Measurements from ENCODE around the gene SST. TPM values are rescaled to one million over a fixed set of nuclear protein-coding genes. Genes with fewer than 3 reads are reported as not detected.

SST gene
- total and polyA plus RNA-seq, 2 of the 13 experiments (the other 11 are each of a cell fraction or from before 2014, with no cell fraction given), result not detected

DNA sequence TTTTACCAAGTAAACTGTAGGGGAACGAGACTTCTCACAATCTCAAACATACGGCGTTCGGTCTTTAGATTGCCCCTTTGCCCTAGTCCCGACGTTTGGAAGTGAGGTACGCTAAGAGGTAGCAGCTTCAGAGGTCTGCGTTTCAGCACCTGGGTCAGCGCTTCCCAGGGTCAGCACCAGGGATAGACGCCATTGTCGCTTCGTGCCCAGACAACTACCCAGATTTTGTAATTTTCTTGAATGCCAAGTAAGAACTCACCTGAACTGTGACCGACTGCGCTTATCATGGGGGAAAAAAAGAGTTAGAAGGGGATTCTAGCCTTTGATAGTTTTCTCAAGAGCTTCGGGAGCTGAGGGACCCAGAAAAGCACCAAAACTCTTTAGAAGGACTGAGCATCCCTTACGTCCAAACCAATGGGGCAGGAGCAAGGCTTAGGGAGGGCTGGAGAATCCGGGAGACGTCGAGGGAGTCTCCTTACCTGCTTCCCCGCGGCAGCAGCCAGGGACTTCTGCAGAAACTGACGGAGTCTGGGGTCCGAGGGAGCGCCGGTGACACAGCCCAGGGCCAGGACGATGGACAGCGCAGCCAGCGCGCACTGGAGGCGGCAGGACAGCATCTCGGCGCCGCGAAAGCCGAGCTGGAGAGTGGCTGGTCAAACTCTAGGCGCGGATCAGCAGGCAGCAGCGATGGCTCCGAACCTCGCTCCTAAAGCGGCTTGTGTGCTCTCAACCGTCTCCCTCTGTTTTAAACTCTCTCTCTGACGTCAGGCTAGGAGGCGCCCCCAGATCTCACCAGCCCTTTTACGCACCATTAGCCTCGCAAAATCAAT is at the start of gene SST (continued):
- TF ChIP-seq, protein P1, sequence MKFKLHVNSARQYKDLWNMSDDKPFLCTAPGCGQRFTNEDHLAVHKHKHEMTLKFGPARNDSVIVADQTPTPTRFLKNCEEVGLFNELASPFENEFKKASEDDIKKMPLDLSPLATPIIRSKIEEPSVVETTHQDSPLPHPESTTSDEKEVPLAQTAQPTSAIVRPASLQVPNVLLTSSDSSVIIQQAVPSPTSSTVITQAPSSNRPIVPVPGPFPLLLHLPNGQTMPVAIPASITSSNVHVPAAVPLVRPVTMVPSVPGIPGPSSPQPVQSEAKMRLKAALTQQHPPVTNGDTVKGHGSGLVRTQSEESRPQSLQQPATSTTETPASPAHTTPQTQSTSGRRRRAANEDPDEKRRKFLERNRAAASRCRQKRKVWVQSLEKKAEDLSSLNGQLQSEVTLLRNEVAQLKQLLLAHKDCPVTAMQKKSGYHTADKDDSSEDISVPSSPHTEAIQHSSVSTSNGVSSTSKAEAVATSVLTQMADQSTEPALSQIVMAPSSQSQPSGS (CRISPR knock-in tag; IDR thresholded peaks at IDR 0.05), result peak; percentile 93
- TF ChIP-seq ZNF552 (CRISPR knock-in tag; IDR thresholded peaks at IDR 0.05; ENCODE audit: borderline replicate concordance), result peak; percentile 74; the same call in 1 of the 2 replicates
- TF ChIP-seq TGIF2 (CRISPR knock-in tag; IDR thresholded peaks at IDR 0.05), result peak; percentile 98
- TF ChIP-seq NR2F6 (IDR thresholded peaks at IDR 0.05), result no peak
- TF ChIP-seq NR2F6 (CRISPR knock-in tag; IDR thresholded peaks at IDR 0.05), result peak; percentile 76
- no peak for TF ChIP-seq GTF3A (CRISPR knock-in tag; conservative IDR thresholded peaks at IDR 0.05)
- TF ChIP-seq HMGA1 (CRISPR knock-in tag; conservative IDR thresholded peaks at IDR 0.05), result no peak
- peak; percentile 82 for TF ChIP-seq PITX1 (CRISPR knock-in tag; IDR thresholded peaks at IDR 0.05)
- no peak for TF ChIP-seq ZNF713 (CRISPR knock-in tag; IDR thresholded peaks at IDR 0.05)
- peak; percentile 64 for TF ChIP-seq GATAD2A (CRISPR knock-in tag; IDR thresholded peaks at IDR 0.05)
- peak; percentile 98 for TF ChIP-seq ZNF720 (CRISPR knock-in tag; IDR thresholded peaks at IDR 0.05)
- TF ChIP-seq, protein P2, sequence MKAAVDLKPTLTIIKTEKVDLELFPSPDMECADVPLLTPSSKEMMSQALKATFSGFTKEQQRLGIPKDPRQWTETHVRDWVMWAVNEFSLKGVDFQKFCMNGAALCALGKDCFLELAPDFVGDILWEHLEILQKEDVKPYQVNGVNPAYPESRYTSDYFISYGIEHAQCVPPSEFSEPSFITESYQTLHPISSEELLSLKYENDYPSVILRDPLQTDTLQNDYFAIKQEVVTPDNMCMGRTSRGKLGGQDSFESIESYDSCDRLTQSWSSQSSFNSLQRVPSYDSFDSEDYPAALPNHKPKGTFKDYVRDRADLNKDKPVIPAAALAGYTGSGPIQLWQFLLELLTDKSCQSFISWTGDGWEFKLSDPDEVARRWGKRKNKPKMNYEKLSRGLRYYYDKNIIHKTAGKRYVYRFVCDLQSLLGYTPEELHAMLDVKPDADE (CRISPR knock-in tag; IDR thresholded peaks at IDR 0.05), result peak; percentile 98
- peak; percentile 97 for TF ChIP-seq ATAD3A (CRISPR knock-in tag; IDR thresholded peaks at IDR 0.05)
- TF ChIP-seq HIVEP1 (CRISPR knock-in tag; IDR thresholded peaks at IDR 0.05), result peak; percentile 61; the same call in 1 of the 2 replicates
- TF ChIP-seq TBX2 (CRISPR knock-in tag; IDR thresholded peaks at IDR 0.05; ENCODE audit: borderline replicate concordance), result peak; percentile 68
- TF ChIP-seq STAT5B (CRISPR knock-in tag; IDR thresholded peaks at IDR 0.05), result peak; percentile 99
- peak; percentile 88 for TF ChIP-seq ZNF317 (CRISPR knock-in tag; IDR thresholded peaks at IDR 0.05)
- TF ChIP-seq PHF5A (CRISPR knock-in tag; IDR thresholded peaks at IDR 0.05; ENCODE audit: low read depth, unreplicated experiment), result peak; percentile 60
- TF ChIP-seq ZNF674 (CRISPR knock-in tag; IDR thresholded peaks at IDR 0.05; ENCODE audit: low read depth), result 0 out of 2 replicates have a peak, but pooled peaks have one; percentile 51
- TF ChIP-seq KLF9 (CRISPR knock-in tag; IDR thresholded peaks at IDR 0.05; ENCODE audit: low read depth), result peak; percentile 80; the same call in 1 of the 2 replicates
- TF ChIP-seq MED1 (CRISPR knock-in tag; IDR thresholded peaks at IDR 0.05), result peak; percentile 81
- TF ChIP-seq KLF15 (CRISPR knock-in tag; IDR thresholded peaks at IDR 0.05; ENCODE audit: borderline replicate concordance), result peak; percentile 97
- no peak for TF ChIP-seq RNF2 (conservative IDR thresholded peaks at IDR 0.05; ENCODE audit: low read depth)
- TF ChIP-seq ZNF256 (CRISPR knock-in tag; conservative IDR thresholded peaks at IDR 0.05), result peak; percentile 99
- peak; percentile 98 for TF ChIP-seq ZNF30 (CRISPR knock-in tag; IDR thresholded peaks at IDR 0.05)
- TF ChIP-seq, protein P3, sequence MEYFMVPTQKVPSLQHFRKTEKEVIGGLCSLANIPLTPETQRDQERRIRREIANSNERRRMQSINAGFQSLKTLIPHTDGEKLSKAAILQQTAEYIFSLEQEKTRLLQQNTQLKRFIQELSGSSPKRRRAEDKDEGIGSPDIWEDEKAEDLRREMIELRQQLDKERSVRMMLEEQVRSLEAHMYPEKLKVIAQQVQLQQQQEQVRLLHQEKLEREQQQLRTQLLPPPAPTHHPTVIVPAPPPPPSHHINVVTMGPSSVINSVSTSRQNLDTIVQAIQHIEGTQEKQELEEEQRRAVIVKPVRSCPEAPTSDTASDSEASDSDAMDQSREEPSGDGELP (IDR thresholded peaks at IDR 0.05; ENCODE audit: borderline replicate concordance, low read depth), result no peak
- peak; percentile 94 for TF ChIP-seq ZFP82 (CRISPR knock-in tag; IDR thresholded peaks at IDR 0.05; ENCODE audit: borderline replicate concordance)
- TF ChIP-seq, protein P4, sequence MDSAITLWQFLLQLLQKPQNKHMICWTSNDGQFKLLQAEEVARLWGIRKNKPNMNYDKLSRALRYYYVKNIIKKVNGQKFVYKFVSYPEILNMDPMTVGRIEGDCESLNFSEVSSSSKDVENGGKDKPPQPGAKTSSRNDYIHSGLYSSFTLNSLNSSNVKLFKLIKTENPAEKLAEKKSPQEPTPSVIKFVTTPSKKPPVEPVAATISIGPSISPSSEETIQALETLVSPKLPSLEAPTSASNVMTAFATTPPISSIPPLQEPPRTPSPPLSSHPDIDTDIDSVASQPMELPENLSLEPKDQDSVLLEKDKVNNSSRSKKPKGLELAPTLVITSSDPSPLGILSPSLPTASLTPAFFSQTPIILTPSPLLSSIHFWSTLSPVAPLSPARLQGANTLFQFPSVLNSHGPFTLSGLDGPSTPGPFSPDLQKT (CRISPR knock-in tag; IDR thresholded peaks at IDR 0.05; ENCODE audit: borderline replicate concordance), result peak; percentile 91; the same call in 1 of the 2 replicates

Measured in HepG2 (cell line).